Inflammatory macrophage treated with lipopolysaccharide for 1 hour (primary cell): ENCODE data around the gene SLC49A4.

Experiments used
- DNase-seq, 2 donors: peaks; one replicate each; pipeline ENCODE4 v3.0.0-alpha.2; 2020 to 2022

Gene SLC49A4

DNA sequence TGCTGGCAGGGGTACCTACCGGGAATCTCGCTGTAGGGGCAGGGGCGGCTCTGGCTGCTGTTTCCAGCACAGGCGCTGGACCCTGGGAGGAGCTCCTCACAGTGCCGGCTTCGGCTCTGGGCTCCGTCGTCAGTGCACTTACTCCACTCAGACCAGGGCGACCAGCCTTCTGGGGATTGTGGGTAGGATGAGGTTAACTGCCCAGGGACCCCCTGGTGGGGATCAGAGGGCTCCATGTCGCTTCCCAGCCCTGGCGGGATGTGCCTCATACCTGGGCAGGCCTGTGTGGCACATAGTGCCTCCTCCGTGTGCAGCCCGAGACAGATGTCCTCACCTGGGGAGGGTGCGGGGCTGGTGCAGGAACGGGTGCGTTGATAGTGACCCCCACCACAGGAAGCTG is 117.0 kb downstream of the SLC49A4 start:
- no peak for DNase-seq

DNA sequence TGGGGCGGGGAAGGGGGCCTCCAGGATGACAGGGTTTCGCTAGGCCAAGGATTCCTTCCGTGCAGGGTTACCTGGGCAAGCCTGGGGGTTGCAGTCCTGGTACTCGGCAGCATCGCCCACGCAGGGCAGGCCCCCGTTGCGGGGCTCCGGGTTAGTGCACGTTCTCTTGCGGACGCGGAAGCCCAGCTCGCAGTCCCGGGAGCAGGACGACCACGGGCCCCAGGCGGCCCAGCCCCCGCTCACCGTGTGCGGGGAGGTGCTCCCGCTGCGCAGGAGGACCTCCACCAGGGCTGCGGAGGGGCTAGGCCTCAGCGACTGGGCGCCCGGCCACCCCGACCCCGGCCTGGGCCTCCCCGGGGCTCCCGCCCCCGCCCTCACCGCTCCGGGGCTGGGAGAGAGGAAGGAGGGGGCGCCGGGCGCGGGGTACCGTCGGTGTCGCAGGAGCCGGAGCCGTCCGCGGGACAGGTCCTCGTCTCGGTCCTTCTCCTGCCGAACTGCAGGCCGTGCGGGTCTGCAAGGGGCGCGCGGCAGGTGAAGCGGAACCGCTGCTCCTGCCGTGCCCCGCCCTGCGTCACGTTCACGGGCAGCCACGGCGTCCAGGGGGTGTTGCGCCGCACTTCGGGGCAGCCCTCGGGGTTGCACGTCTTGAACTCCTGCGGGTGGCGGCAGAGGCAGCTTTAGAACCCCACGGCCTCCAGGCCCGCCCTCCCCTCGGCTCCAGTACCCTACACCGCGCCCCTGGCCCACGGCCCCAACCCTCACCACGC is 118.1 kb downstream of the SLC49A4 start:
- no peak for DNase-seq

DNA sequence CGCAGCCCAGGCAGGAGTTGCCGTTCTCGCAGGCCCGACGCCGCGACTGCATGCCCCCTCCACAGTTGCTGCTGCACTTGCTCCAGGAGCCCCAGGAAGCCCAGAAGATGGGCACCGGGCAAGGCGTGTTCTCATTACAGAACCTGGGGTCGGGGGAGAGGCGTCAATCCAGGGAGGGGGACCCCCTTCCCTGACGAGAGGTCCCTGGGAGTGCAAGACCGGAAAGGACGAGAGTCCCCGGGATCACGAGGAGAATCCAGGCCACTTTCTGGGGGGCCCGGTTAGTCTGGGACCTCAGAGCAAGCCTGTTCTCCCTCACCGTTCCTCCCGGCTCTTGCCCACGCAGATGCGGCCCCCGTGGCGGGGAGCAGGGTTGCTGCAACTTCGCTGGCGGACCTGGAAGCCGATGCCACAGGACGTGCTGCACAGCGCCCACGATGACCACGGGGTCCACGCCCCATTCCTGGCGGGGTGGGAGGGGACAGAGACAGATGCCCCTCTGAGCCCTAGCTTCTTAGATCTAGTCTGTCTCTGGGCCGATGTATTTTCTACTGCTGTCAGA is 118.8 kb downstream of the SLC49A4 start:
- DNase-seq, result no peak

DNA sequence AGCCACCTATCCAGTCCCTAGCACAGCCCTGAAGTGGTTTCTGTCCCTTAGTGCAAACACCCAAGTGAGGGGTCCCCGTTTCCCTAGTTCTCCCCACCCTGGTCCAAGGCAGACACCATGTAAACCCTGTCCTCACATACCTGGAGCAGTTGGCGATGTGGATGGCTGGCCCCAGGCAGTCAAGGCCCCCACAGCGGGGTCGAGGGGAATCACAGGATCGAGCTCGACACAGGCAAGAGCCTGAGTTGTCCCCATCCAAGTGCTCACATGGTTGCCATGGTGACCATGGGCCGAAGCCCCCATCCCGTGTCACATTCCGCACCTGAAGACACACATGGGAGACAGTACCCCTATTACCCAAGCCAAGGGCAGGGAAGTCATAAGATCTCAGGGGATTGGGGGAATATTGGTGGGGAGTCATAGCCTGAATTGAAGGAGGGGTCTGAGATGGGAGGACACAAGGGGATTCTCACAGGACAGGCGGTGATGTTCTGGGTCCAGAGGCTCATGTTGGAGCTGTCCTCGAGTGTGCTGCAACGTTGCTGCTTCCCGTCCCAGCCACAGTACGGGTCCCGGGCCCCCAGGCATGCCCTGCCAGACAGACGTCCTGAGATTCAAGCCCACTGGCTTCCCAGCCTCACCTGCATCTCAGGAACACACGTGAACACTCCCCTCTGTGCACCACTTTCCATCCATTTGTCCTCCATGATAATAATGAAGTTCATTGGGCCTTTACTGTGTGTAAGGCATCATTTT is 120.6 kb downstream of the SLC49A4 start:
- no peak for DNase-seq

DNA sequence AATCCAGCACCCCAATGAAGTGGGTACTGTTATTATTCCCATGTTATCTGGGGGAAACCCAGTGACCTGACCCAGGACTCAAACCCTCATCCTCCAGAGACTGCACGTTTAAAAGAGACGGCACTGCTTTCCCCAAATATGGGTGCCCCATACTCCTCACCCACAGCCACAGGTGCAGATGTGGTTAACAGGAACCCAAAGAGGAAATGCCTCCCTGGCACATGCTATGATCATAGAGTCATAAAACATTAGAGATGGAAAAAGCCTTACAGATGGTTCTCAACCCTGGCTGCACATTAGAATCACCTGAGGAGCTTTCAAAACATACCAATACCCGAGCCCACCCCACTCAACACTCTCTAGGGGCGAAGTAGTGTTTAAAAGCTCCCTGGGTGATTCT is 121.2 kb downstream of the SLC49A4 start:
- no peak for DNase-seq

DNA sequence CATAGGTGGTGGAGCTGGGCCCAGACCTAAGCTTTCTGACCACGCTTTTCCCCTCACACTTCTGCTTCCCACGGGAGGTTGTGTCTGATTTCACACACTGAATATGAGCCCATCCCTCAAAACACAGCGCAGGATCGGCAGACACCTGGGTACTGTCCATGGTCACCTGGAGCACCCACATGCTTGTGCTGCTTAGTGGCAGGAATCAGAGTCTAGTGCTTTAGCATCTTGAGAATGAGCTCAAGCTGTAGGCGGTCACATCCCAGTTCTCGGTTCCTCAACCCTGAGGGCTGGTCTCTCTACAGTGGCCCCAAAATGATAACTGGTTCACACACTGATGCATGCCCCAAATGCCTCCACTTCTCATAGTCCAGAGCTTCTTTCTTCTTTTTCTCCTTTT is 121.7 kb downstream of the SLC49A4 start:
- DNase-seq, result no peak

DNA sequence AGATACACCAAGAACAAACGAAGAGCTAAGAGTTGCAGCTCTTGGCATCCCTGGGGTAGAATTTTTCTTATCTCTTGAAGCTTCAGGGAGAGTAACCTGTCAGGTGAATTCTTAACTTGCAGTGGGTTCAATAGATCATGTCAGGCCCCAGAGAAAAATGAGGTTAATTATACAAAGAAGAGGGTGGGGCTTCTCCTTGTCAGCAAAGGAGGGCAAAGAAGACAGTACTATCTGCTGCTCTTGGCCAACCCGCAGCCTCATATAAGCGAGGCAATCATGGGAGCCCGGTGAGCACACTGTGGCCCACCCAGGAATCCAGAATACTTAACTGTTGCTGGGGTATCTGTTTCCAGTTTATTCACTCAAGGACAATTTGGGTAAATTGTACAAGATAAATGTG is 122.5 kb downstream of the SLC49A4 start:
- no peak for DNase-seq

DNA sequence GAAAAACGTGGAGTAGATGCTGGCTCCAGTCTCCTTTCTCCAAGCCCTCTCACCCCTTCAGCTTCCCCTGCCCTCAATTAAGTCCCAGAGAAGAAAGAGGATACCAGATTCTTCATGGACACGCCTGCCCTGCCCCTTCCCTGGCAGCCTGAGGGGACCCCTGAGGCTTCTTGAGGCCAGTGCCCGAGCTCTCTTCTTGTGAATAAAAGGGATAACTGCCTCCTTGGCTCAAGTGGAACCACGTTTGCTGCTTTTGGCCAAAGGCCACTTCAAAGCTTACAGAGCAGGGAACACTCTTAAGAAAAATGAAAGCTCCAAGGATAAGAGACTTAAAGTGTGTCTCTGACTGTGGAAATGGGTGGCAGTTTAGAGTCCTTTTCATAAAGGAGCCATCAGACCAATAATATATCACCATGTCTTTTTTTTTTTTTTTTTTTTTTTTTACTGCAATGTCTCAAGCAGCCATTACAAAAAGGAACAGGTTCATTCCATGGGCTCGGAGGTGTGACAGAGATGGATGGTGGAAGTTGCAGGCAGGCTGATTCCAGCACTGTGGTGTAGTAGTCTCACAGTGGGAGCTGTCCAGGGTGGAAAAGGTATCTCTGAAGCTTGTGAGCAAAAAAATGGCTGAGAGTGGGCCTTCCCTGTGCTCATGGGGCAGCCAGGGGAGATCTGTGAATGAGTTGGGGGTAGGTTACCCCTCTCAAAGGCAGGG is 123.9 kb downstream of the SLC49A4 start:
- DNase-seq, result no peak

DNA sequence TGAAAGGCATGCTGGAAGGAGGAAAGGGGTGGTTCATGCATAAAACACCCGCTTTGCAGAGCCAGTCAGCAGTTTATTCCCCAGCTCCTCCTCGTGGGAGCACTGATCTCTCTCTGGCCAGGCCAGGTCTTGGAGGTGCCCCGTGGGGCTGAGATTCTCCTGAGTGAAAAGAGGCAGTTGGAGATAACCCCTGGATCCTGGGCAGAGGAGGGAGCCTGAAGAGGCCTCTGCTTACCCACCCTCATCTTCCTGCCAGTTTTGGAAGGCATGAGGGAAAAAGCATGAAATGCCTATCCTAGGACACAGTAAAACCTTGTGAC is 124.4 kb downstream of the SLC49A4 start:
- no peak for DNase-seq

DNA sequence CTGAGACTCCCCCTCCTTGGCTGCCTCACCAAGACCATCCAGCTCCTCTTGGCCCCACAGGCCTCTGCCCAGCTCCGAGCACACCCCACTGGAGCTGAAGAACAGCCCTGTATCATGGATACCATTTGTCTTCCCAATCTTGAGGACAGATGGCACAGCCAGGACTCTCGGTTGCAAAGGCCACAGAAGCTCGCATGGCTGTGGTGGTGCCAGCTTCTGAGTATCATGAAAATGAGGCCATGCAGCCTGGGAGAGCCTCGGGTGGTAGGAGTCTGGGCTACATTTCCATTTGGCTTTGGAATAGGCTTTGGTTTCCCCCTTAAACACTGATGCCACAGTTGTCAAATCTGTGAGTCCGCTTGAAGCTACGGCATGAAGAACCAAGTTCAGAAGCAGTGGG is 126.1 kb downstream of the SLC49A4 start:
- DNase-seq, result no peak

DNA sequence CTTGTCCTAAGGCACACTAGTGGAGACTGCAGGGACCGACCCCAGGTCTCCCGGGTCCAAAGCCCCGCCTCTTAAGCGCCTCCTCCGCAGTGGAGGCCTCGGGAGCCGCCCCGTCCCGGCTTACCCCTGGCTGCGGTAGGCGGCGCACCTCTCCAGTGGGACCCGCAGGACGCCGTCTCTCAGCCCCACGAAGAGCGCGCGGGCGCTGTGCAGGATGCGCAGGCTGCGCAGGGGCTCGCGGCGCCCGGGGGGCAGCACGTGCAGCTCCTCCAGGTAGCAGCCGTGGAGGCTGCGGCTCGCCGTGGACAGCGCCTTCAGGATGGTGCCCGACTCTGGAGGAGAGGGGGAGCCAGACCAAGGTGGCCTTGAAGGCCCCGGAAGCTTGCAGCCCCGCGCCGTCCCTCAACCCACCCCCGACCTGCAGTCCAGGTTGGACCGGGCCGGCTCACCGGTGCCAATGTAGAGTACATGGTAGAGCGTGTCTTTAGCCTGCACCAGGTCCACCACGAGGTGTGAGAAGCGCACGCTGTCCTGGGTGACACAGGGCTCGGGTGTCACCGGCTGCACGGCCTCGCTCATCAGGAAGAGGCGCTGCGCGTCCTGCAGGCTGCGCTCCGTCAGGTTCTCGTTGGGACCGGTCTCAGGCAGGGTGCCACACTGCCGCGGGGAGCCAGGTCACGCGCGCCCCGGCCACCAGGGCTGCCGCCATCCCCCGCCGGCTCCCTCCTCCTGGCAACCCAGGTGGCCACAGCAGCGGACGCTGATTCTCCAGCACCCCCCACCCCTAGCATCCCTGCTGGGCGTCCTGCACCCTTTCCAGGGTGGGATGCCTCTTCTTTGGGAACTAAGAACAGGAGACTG is 127.2 kb downstream of the SLC49A4 start:
- no peak for DNase-seq

DNA sequence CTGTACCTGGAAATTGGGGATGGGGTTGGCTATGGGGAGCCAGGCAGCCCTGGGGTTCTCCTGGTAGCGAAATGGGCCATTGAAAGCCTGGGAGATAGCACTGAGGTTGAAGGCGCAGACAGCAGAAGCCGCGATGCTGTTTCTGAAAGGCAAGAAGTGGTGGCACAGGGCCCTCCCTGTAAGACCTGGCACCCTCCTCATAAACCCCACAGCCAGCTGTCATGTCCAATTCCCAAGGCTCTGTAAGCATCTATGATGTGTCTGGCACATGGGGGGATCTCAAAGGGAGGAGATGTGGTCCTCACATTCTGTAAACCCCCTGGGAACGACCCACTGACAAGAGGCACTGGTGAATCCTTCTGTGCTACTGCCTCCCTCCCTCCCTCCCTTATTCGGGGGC is 128.7 kb downstream of the SLC49A4 start:
- no peak for DNase-seq

DNA sequence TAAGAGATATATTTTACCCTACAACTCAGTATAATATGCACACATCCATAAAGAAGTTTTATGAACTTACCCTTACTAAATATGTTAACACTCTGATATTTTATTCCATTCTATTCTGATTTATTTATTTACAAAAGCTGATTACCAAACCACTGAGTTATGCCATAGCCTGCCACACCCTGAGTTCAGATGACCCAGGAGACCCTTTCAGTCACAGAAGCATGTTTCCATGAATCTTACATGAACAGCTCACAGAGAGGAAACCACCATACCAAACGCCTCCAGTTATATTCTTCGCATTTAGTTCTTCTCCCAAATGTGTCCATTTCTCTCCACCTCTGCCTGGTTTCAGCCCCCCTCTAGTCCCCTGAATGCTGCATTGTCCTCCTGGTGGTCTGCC is 129.2 kb downstream of the SLC49A4 start:
- no peak for DNase-seq

DNA sequence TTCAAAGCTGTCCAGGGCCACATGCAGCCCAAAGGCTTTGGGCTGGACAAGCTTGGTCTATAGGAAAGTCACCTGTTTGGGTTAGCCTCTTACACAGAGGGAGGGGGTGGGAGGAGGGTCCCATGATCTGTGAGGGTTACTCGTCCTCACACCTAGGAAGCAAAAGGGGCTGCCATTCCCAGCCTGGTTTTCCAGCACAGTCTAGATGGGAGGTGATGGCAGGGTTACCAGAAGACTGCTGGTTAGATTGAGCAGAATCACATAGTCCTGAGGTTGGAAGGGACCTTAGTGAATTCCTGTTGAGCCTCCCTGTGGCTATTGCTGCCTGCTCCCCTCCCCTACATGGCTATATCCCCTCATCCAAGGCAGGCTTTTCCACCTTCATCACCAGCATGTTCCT is 130.9 kb downstream of the SLC49A4 start:
- DNase-seq, result no peak

DNA sequence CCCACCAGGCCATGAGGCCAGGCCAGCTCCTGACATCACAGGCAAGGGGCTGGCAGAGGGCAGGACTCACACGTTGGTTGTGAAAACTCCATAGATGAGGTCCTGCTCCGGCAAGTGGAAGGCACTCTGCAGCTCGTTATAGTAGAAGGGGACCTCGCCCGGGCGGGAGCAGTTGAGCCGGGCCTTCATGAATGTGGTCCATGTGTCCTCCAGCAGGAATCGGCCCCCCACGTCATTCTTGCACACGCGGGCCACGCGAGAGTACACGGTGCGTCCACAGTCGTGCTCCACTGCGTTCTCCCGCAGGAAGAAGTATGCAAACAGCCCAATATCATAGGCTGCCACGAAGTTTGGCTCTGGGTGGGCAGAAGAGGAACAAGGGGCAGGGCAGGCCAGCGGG is 131.5 kb downstream of the SLC49A4 start:
- DNase-seq, result no peak

DNA sequence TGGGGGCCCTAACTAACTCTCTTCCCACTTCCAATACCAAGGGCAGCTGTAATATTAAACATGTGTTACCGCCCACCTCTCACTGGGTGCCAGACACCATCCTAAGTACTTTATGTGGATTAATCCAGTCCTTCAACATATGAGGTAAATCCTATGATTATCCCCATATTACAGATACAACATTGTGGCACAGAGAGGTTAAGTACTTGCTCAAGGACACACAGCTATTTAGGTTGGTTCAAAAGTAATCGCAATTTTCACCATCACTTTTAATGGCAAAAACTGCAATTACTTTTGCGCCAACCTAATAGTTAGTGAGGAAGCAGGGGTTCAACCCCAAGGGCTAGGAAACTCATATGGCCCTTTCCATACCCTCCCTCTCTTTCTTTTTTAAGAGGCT is 131.9 kb downstream of the SLC49A4 start:
- no peak for DNase-seq

DNA sequence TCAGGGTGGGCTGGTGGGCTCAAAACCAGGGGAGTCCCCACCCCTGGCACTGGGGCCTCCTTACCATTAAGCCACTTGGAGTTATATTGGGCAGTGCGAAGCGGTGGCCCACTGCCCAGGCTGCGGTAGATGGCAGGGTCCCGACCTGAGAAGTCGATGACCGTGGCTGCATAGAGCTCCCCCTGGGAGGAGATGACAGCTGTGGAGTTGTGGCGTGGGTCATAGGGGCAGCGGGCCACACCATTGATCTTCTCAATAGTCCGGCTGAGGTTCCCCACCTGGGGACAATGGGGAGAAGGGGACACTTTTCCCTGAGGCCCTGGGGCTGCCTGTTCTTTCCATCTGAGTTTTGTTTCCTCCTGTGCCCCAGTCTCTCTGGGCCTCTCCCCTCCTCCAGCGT is 132.9 kb downstream of the SLC49A4 start:
- DNase-seq, result no peak

DNA sequence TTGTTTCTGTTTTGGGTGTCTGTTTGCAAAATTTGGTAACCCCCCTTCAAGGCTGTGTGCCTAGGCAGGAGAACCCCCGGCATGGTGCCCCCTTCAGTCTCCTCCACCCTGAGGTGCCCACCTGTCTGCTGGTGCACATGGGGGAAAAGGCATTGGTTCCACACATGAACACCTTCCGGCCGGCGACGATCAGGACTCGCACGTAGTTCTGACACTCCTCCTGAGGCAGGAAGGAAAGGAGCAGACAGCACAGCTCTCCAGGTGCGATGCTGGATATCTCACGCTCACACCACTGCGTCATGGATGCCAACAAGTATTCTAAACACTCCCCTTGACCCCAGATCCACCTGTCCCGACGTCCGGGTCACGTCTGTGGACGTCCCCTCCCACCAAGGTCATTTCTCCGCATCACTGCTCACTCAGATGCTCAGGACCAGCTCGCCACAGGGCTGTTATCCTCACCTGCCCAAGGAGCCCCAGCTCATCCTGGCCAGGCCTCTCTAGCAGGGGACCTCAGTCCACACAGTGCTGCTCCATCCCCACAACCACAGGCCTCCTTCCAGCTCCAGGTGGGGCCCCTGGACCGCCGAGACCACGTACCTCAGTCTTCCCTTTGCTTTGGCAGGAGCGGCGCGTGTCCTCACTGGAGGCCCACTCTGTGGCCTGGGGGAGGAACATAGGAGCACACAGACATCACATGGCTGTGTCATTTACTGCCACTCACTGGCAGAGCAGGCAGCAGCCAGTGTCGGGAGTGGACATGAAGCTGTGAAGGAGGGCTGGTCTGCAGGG is 133.7 kb downstream of the SLC49A4 start:
- no peak for DNase-seq

DNA sequence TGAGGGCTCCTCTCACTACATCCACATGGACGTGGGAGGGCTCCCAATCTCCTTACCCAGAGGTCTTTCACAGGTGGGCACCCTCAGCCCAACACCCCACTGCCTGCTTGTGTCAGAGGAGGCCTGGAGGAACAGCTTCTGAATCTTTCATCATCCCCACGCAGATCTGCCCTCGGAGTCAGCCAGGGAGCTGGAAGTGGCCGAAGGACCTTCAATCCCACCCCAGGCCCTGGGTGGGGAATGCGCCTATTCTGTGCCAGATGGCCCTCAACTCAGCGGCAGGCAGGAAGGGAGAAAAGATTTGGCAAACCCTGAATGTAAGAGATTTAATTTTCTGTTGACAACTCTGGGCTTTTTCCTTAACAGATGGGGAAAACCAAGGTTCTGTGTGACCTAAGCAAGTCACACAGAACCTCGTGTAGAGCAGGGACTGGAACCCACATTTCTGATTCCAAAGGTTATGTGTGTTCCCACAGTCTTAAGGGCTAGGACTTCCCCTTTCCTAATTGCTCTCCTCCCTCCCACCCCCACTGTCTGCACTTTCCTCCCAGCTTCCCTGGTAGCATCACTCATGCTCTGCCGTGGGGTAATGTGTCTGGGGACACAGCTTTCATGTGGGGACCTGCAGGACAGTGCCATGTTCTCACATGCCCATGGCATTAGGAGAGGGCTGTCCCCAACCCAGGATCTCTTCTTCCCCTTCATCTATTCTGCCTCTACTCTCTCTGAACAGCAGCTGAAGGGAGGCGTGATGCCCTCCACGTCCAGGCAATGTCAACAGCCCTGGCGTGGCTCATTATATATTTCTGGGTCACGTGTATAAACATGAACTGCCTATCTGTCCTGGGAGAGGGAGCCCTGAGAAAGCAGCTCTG is 134.6 kb downstream of the SLC49A4 start:
- DNase-seq, result peak; percentile 55 to 86

DNA sequence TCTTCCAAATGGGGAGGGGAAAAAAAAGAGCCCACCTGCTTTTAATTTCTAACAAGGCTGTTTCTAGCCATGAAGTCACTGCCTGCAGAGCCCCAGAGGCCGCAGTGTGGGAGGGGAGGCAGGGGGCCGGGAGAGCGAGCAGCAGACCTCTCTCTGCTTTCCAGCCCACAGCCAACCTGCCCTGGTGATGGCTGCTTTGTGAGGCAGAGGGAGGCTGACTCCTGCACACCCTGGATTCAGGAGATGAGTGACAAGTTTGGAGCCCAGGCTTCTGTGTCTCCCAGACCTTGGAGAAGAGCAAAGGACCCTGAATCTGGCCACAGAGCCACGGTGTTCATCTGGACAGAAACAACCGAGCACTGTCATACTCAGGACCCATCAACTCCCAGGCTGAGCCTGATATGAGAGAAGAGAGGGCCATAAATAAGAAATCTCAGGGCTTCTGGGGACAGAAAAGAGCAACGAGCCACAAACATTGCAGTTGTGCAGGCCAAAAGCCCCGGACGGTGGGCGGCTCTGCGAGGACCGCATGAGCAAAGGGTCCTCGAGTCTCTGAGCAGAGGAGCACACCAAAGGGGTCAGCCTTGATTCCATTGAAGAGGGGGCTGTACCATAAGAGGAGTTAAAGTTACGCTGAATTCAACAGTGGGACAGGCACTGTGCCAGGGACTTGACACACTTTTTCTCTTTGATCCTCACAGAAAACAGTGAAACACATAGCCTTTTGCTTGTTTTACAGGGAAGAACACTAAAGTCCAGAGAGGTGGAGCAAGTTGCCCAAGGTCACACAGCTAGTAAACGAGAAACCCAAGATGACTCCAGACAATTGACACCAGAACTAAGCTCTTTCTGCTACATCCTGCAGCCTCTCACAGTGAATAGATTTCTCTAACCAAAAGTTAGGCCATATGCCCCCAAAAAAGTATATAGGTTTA is 135.5 kb downstream of the SLC49A4 start:
- DNase-seq, result no peak
